ENCODE results near the gene NOTCH1.

NOTCH1 gene

GRCh38 chr9:136519263-136520052 lies 26.4 kb downstream of the NOTCH1 start:
- no peak for DNase-seq (ENCODE audit: low read depth)
- no peak for TF ChIP-seq CTCF (IDR thresholded peaks at IDR 0.05; ENCODE audit: control insufficient read depth, insufficient read depth, low read depth, low read length, missing control alignments)
- H3K4me3 ChIP-seq (ENCODE audit: control insufficient read depth, low read depth, low read length) = no peak overlapping the region

GRCh38 chr9:136518623-136519022 lies 27.2 kb downstream of the NOTCH1 start:
- no peak overlapping the region for H3K4me3 ChIP-seq (ENCODE audit: control insufficient read depth, low read depth, low read length)
- no peak for DNase-seq (ENCODE audit: low read depth)
- no peak for TF ChIP-seq CTCF (IDR thresholded peaks at IDR 0.05; ENCODE audit: control insufficient read depth, insufficient read depth, low read depth, low read length, missing control alignments)

- no peak for TF ChIP-seq CTCF (IDR thresholded peaks at IDR 0.05; ENCODE audit: control insufficient read depth, insufficient read depth, low read depth, low read length, missing control alignments)
- DNase-seq (ENCODE audit: low read depth) = no peak
- no peak overlapping the region for H3K4me3 ChIP-seq (ENCODE audit: control insufficient read depth, low read depth, low read length)
These were observed 27.9 kb downstream of the NOTCH1 start for GRCh38 chr9:136517950-136518349.

GRCh38 chr9:136517012-136517743 lies 28.7 kb downstream of the NOTCH1 start:
- no peak for DNase-seq (ENCODE audit: low read depth)
- no peak overlapping the region for H3K4me3 ChIP-seq (ENCODE audit: control insufficient read depth, low read depth, low read length)
- TF ChIP-seq CTCF (IDR thresholded peaks at IDR 0.05; ENCODE audit: control insufficient read depth, insufficient read depth, low read depth, low read length, missing control alignments) = no peak

GRCh38 chr9:136516191-136516654 lies 29.6 kb downstream of the NOTCH1 start:
- H3K4me3 ChIP-seq (ENCODE audit: control insufficient read depth, low read depth, low read length) = no peak overlapping the region
- no peak for TF ChIP-seq CTCF (IDR thresholded peaks at IDR 0.05; ENCODE audit: control insufficient read depth, insufficient read depth, low read depth, low read length, missing control alignments)
- no peak for DNase-seq (ENCODE audit: low read depth)

- no peak overlapping the region for H3K4me3 ChIP-seq (ENCODE audit: control insufficient read depth, low read depth, low read length)
- no peak for DNase-seq (ENCODE audit: low read depth)
- no peak for TF ChIP-seq CTCF (IDR thresholded peaks at IDR 0.05; ENCODE audit: control insufficient read depth, insufficient read depth, low read depth, low read length, missing control alignments)
These were observed 30.6 kb downstream of the NOTCH1 start for GRCh38 chr9:136515276-136515675.

All from AG09309 (cell line).